Lower leg skin (tissue), 3 donors: ENCODE measurements around the gene CELF2.

ENCODE experiments used
- CTCF ChIP-seq, 3 donors: fragments of 450-650 bp; IDR thresholded peaks; one replicate each; pipeline ENCODE4 v1.5.1; 2016; ENCODE audit warnings: antibody characterized with exemption in 3 of 3, mild to moderate bottlenecking in 3 of 3, moderate library complexity in 2 of 3
- POLR2A ChIP-seq, 2 donors: fragments of 450-650 bp; IDR thresholded peaks; one replicate each; pipeline ENCODE4 v1.6.1; 2016 to 2017; ENCODE audit warnings: antibody characterized with exemption in 2 of 2, mild to moderate bottlenecking in 1 of 2, moderate library complexity in 1 of 2

GRCh38 chr10:11018855-11019631 is 1.4 kb downstream of the CELF2 start:
- TF ChIP-seq CTCF (IDR thresholded peaks at IDR 0.05) (no peak), POLR2A (IDR thresholded peaks at IDR 0.05) (no peak)
